22Rv1 (cell line): ENCODE measurements around the gene CASP8.

Experiments used
- CTCF ChIP-seq: fragments of 450-650 bp; IDR thresholded peaks from 2 replicates; pipeline ENCODE4 v1.5.1; 2017; ENCODE audit warnings: mild to moderate bottlenecking
- ZFX ChIP-seq: fragments of 450-650 bp; IDR thresholded peaks from 2 replicates; pipeline ENCODE4 v1.6.1; 2017; ENCODE audit warnings: antibody characterized with exemption, borderline replicate concordance

- TF ChIP-seq CTCF (no peak), ZFX (no peak)
Measured at GRCh38 chr2:201329409-201329808, 69.1 kb downstream of the CASP8 start.
